ENCODE results near the gene TMEM52B. TPM values are rescaled to one million over a fixed set of nuclear protein-coding genes. Genes with fewer than 3 reads are reported as not detected.

The TMEM52B gene
- total and polyA plus RNA-seq, 4 donors: 0.83 to 2.3 (median 1.8) TPM

GRCh38 chr12:10241290-10241689 lies 62.5 kb downstream of the TMEM52B start:
- Histone ChIP-seq H3K9ac (ENCODE audit: insufficient read depth in 1 of 2, low read length in 2 of 2) (no peak overlapping the region), H3K9me3 (ENCODE audit: control insufficient read depth in 4 of 4, insufficient read depth in 3 of 4, low read length in 3 of 4) (no peaks in the 10 kb centered on the region), H3K4me3 (no peak overlapping the region), H3K27ac (ENCODE audit: low read depth in 1 of 2, low read length in 1 of 2) (no peak overlapping the region), H3K4me1 (ENCODE audit: control insufficient read depth in 5 of 5, insufficient read depth in 5 of 5, low read length in 5 of 5) (peaks cover 0 to 13% (median 0%) of the 10 kb centered on the region in 5 donors), H3K27me3 (ENCODE audit: control insufficient read depth in 3 of 3, insufficient read depth in 3 of 3, low read length in 2 of 3) (no peaks in the 10 kb centered on the region), H3K36me3 (ENCODE audit: control insufficient read depth in 4 of 4, insufficient read depth in 4 of 4, low read length in 4 of 4) (no peaks in the 10 kb centered on the region)
- no peak for DNase-seq
- TF ChIP-seq CTCF (IDR thresholded peaks at IDR 0.05; ENCODE audit: control extremely low read depth, extremely low read depth): no peak
- 54 to 57% methylated on average over 3 of the region's 3 CpGs for WGBS, 2 donors
- no peak for ATAC-seq (ENCODE audit: insufficient read depth, low FRiP score)

Other genes with a start within 250 kb of the TMEM52B start
- not detected for gene CLEC2A, start 246.7 kb upstream of the TMEM52B start, total RNA-seq
- not detected for gene CLEC2A, start 246.7 kb upstream of the TMEM52B start, polyA plus RNA-seq
- gene CLEC12A, start 207.6 kb upstream of the TMEM52B start, total RNA-seq: 10 to 100 TPM; 13.8 to 15.0 TPM
- 10 to 100 TPM; 19.2 to 21.9 TPM for gene CLEC12A, start 207.6 kb upstream of the TMEM52B start, polyA plus RNA-seq
- 1 to 10 TPM in 1 of 2 donors, not detected in 1; 2.2 TPM for gene CLEC1B, start 179.9 kb upstream of the TMEM52B start, total RNA-seq
- 1 to 10 TPM in 1 of 2 donors, under 1 TPM in 1; 0.57 to 1.5 TPM for gene CLEC1B, start 179.9 kb upstream of the TMEM52B start, polyA plus RNA-seq
- 1 to 10 TPM; 2.6 to 3.2 TPM for gene CLEC12B, start 168.4 kb upstream of the TMEM52B start, total RNA-seq
- 1 to 10 TPM in 1 of 2 donors, under 1 TPM in 1; 0.41 to 2.5 TPM for gene CLEC12B, start 168.4 kb upstream of the TMEM52B start, polyA plus RNA-seq
- under 1 TPM; 0.12 to 0.60 TPM for gene CLEC9A, start 148.3 kb upstream of the TMEM52B start, total RNA-seq
- gene CLEC9A, start 148.3 kb upstream of the TMEM52B start, polyA plus RNA-seq: under 1 TPM; 0.14 to 0.52 TPM
- gene CLEC1A, start 80.0 kb upstream of the TMEM52B start, total RNA-seq: 10 to 100 TPM in 1 of 2 donors, 1 to 10 TPM in 1; 7.8 to 18.7 TPM
- gene CLEC1A, start 80.0 kb upstream of the TMEM52B start, polyA plus RNA-seq: 1 to 10 TPM; 6.8 to 9.9 TPM
- 10 to 100 TPM; 16.8 to 50.8 TPM for gene CLEC7A, start 48.8 kb upstream of the TMEM52B start, total RNA-seq
- gene CLEC7A, start 48.8 kb upstream of the TMEM52B start, polyA plus RNA-seq: 10 to 100 TPM; 18.4 to 45.4 TPM
- 10 to 100 TPM; 11.3 to 52.1 TPM for gene OLR1, start 6.9 kb upstream of the TMEM52B start, total RNA-seq
- 10 to 100 TPM; 18.6 to 24.6 TPM for gene OLR1, start 6.9 kb upstream of the TMEM52B start, polyA plus RNA-seq
- gene GABARAPL1, start 33.8 kb downstream of the TMEM52B start, total RNA-seq: 10 to 100 TPM; 62.9 to 88.5 TPM
- 10 to 100 TPM; 44.0 to 87.1 TPM for gene GABARAPL1, start 33.8 kb downstream of the TMEM52B start, polyA plus RNA-seq
- 1 to 10 TPM; 4.9 to 5.2 TPM for gene KLRD1, start 128.8 kb downstream of the TMEM52B start, total RNA-seq
- 1 to 10 TPM; 1.1 to 2.6 TPM for gene KLRD1, start 128.8 kb downstream of the TMEM52B start, polyA plus RNA-seq
- gene KLRK1, start 211.0 kb downstream of the TMEM52B start, total RNA-seq: 1 to 10 TPM; 1.6 to 2.9 TPM
- 1 to 10 TPM; 4.0 to 5.7 TPM for gene KLRK1, start 211.0 kb downstream of the TMEM52B start, polyA plus RNA-seq
- under 1 TPM in 1 of 2 donors, not detected in 1; 0.91 TPM for gene KLRC4, start 230.7 kb downstream of the TMEM52B start, total RNA-seq
- gene KLRC4, start 230.7 kb downstream of the TMEM52B start, polyA plus RNA-seq: under 1 TPM in 1 of 2 donors, not detected in 1; 0.45 TPM
- gene KLRC3, start 241.6 kb downstream of the TMEM52B start, total RNA-seq: 1 to 10 TPM in 1 of 2 donors, not detected in 1; 2.6 TPM
- gene KLRC3, start 241.6 kb downstream of the TMEM52B start, polyA plus RNA-seq: under 1 TPM; 0.22 to 0.44 TPM